MM.1S (cell line): Measurements from ENCODE around the gene UGT2B10.

ENCODE experiments used
- DNase-seq: peaks from one replicate; pipeline ENCODE4 v3.0.0-alpha.2; 2015
- H2AFZ ChIP-seq: fragments of 300-600 bp; sonication (generic); 2 replicates; pipeline ENCODE4 v1.6.0; 2016; ENCODE audit warnings: antibody characterized with exemption, low read length
- H3F3A ChIP-seq: fragments of 300-600 bp; sonication (generic); 2 replicates; pipeline ENCODE4 v1.6.1; 2016; ENCODE audit warnings: mild to moderate bottlenecking, antibody characterized with exemption, low read length, moderate library complexity, mixed read lengths; ENCODE audit not compliant: insufficient read depth
- H3K27ac ChIP-seq: fragments of 300-600 bp; sonication (generic); 2 replicates; pipeline ENCODE4 v1.5.1; 2016; ENCODE audit warnings: mild to moderate bottlenecking, low read length
- H3K27me3 ChIP-seq: fragments of 300-600 bp; sonication (generic); replicated peaks from 2 replicates; pipeline ENCODE4 v1.6.0; 2016; ENCODE audit warnings: low read length; ENCODE audit not compliant: insufficient read depth
- H3K36me3 ChIP-seq: fragments of 300-600 bp; sonication (generic); replicated peaks from 2 replicates; pipeline ENCODE4 v1.6.1; 2016; ENCODE audit warnings: mild to moderate bottlenecking, low read length, mixed read lengths; ENCODE audit not compliant: insufficient read depth
- H3K4me1 ChIP-seq: fragments of 300-600 bp; sonication (generic); 2 replicates; pipeline ENCODE4 v1.6.1; 2016; ENCODE audit warnings: low read length, mixed read lengths
- H3K4me2 ChIP-seq: fragments of 300-600 bp; sonication (generic); 2 replicates; pipeline ENCODE4 v1.6.0; 2016; ENCODE audit warnings: low read depth, low read length
- H3K4me3 ChIP-seq: fragments of 300-600 bp; sonication (generic); 2 replicates; pipeline ENCODE4 v1.5.1; 2016; ENCODE audit warnings: low read length, mixed read lengths
- H3K79me2 ChIP-seq: fragments of 300-600 bp; sonication (generic); 2 replicates; pipeline ENCODE4 v1.6.1; 2016; ENCODE audit warnings: mixed run types, low read length, mixed read lengths
- H3K9ac ChIP-seq: fragments of 300-600 bp; sonication (generic); 2 replicates; pipeline ENCODE4 v1.6.1; 2016; ENCODE audit warnings: low read length, mixed read lengths
- H3K9me2 ChIP-seq: fragments of 300-600 bp; sonication (generic); replicated peaks from 2 replicates; pipeline ENCODE4 v1.6.1; 2016; ENCODE audit warnings: mild to moderate bottlenecking, low read length, mixed read lengths; ENCODE audit not compliant: insufficient read depth
- H3K9me3 ChIP-seq: fragments of 300-600 bp; sonication (generic); replicated peaks from 2 replicates; pipeline ENCODE4 v1.6.1; 2016; ENCODE audit warnings: mild to moderate bottlenecking, low read length, mixed read lengths; ENCODE audit not compliant: insufficient read depth
- H4K20me1 ChIP-seq: fragments of 300-600 bp; sonication (generic); 2 replicates; pipeline ENCODE4 v1.6.1; 2016; ENCODE audit warnings: mild to moderate bottlenecking, low read length, moderate library complexity, mixed read lengths; ENCODE audit not compliant: insufficient read depth
- CTCF ChIP-seq: fragments of 300-600 bp; sonication (generic); IDR thresholded peaks from 2 replicates; pipeline ENCODE4 v1.5.1; 2016; ENCODE audit warnings: antibody characterized with exemption, low read length, mixed read lengths
- EZH2 ChIP-seq: fragments of 300-600 bp; sonication (generic); optimal IDR thresholded peaks from 2 replicates; pipeline ENCODE3; 2017; ENCODE audit warnings: low read depth, mild to moderate bottlenecking, antibody characterized with exemption, low read length, mixed read lengths
- EZH2phosphoT487 ChIP-seq: fragments of 300-600 bp; sonication (generic); IDR thresholded peaks from 2 replicates; pipeline ENCODE4 v1.6.1; 2018; ENCODE audit warnings: antibody characterized with exemption, low read length

The UGT2B10 gene

GRCh38 chr4:68872643-68873502 is 57.1 kb downstream of the UGT2B10 start:
- Histone ChIP-seq H3K36me3 (no peaks in the 10 kb centered on the region), H3K9me2 (no peaks in the 10 kb centered on the region), H3K79me2 (no peaks in the 10 kb centered on the region), H4K20me1 (no peaks in the 10 kb centered on the region), H2AFZ (no peak overlapping the region), H3K4me2 (no peak overlapping the region), H3K4me1 (no peaks in the 10 kb centered on the region), H3F3A (no peaks in the 10 kb centered on the region), H3K9ac (no peak overlapping the region), H3K9me3 (no peaks in the 10 kb centered on the region), H3K27me3 (no peaks in the 10 kb centered on the region), H3K27ac (no peak overlapping the region), H3K4me3 (no peak overlapping the region)
- DNase-seq: no peak
- TF ChIP-seq EZH2 (no peak), CTCF (no peak), EZH2phosphoT487 (no peak)

- no peaks in the 10 kb centered on the region for H4K20me1 ChIP-seq
- H3K9me3 ChIP-seq: no peaks in the 10 kb centered on the region
- H3F3A ChIP-seq: no peaks in the 10 kb centered on the region
- no peak overlapping the region for H3K4me2 ChIP-seq
- H3K27me3 ChIP-seq: no peaks in the 10 kb centered on the region
- H3K4me3 ChIP-seq: no peak overlapping the region
- H2AFZ ChIP-seq: no peak overlapping the region
- no peak overlapping the region for H3K9ac ChIP-seq
- TF ChIP-seq CTCF (no peak), EZH2phosphoT487 (no peak), EZH2 (no peak)
- no peaks in the 10 kb centered on the region for H3K9me2 ChIP-seq
- no peaks in the 10 kb centered on the region for H3K4me1 ChIP-seq
- H3K36me3 ChIP-seq: no peaks in the 10 kb centered on the region
- no peak for DNase-seq
- no peaks in the 10 kb centered on the region for H3K79me2 ChIP-seq
- no peak overlapping the region for H3K27ac ChIP-seq
Observed at GRCh38 chr4:68874507-68874906, 58.7 kb downstream of the UGT2B10 start.

- Histone ChIP-seq H3K27ac (no peak overlapping the region), H3F3A (no peaks in the 10 kb centered on the region), H4K20me1 (no peaks in the 10 kb centered on the region), H3K9me2 (no peaks in the 10 kb centered on the region), H2AFZ (no peak overlapping the region), H3K4me1 (no peaks in the 10 kb centered on the region), H3K4me3 (no peak overlapping the region), H3K79me2 (no peaks in the 10 kb centered on the region), H3K9ac (no peak overlapping the region), H3K4me2 (no peak overlapping the region), H3K36me3 (no peaks in the 10 kb centered on the region), H3K9me3 (no peaks in the 10 kb centered on the region), H3K27me3 (no peaks in the 10 kb centered on the region)
- no peak for DNase-seq
- TF ChIP-seq CTCF (no peak), EZH2 (no peak), EZH2phosphoT487 (no peak)
Observed at GRCh38 chr4:68877555-68877954, 61.8 kb downstream of the UGT2B10 start.
